Fibroblast of the aortic adventitia (primary cell): ENCODE data around the gene NRGN. TPM values are rescaled to one million over a fixed set of nuclear protein-coding genes. Genes with fewer than 3 reads are reported as not detected.

Experiments used
- DNase-seq: peaks from one replicate; pipeline ENCODE4 v3.0.0-alpha.2; 2010; ENCODE audit warnings: low read depth
- H3K4me3 ChIP-seq: 2 replicates; pipeline ENCODE4 v1.5.1; 2011; ENCODE audit warnings: low read depth, mild to moderate bottlenecking, control low read depth, low read length, moderate library complexity
- CTCF ChIP-seq: IDR thresholded peaks from 2 replicates; pipeline ENCODE4 v1.5.1; 2011; ENCODE audit warnings: mild to moderate bottlenecking, low read length, control low read depth, inconsistent platforms; ENCODE audit not compliant: insufficient read depth
- total RNA-seq: library from RNA; depleted of rRNA; stranded (reverse); fragments of >200 nt; gene quantifications from 2 replicates; pipeline ENCODE4 v1.2.3, GENCODE V29; 2012; ENCODE audit warnings: low replicate concordance

The NRGN gene
- total RNA-seq, 1 donor: 0.27 TPM

- DNase-seq: no peak
- TF ChIP-seq CTCF: no peak
- no peak overlapping the region for H3K4me3 ChIP-seq
Observed at GRCh38 chr11:124751391-124751740, 11.6 kb downstream of the NRGN start.

DNA sequence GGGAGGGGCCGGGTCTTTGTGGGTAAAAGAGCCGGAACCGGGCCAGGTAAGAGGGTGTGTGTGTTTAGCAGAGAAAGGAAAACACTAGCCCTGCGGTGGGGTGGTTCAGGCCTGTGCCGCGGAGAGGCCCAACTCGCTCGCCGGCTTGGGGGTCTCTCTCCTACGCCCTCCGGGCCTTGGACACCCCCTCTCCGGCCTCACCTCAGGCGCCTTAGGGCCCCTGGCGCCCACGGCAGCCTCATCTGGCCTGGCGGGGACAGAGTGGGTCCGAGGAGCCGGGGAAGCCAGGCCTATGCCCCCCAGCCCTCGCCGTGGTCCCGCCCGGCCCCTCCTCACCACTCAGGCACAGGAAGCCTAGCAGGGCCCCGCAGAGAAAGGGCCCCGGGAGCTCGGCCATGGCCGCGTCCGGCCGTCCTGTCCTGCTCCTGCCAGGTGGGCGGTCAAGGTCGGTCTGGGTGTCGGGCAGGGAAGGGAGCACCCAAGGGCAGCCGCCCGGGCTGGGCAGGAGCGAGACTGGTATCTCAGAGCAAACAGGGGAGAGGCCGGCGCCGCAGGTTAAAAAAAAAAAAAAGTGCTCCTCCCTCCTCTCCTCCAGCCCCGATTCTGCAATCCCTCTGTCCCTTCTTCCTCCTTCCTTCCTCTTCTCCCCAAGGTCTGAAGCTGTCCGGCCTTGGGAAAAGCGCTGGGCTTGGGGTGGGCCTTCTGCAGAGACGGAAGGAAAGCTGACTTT, 12.2 kb downstream of the NRGN start, which contains the start of gene VSIG2:
VSIG2 (minus strand) TSS at position 515 of the 730 bp plus-strand sequence; CDS start at position 397, 118 bp downstream.
- TF ChIP-seq CTCF: no peak
- no peak for DNase-seq
- no peak within 1 kb of the TSS for H3K4me3 ChIP-seq

DNA sequence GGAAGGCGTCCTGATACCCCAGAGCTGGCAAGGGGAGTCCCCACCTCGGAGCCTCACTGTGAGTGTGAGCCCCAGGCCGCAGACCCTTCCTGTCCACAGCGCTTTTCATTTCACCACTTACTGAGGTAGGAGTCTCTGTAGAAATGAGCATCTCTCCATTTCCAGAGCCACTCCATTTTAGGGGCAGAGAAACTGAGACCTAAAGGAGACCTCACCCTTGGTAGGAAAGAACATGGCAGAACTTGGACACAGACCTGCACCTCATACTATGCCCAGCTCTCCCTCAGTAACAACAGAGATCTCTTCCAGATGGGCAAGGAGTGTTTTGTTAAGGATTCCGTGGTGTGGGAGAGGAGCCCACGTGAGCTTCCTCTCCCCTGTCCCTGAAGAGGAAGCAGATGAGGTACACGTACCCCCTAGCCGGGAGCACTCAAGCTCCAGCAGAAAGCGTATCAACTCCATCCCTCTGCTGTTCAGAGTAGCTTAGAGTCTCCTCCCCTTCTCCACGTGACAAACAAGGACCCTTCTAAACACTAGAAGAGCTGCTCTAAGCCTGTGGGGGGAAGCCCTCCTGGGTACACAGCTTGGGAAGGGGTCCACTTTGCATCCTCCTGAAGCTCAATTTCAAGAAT, 12.8 kb downstream of the NRGN start:
- H3K4me3 ChIP-seq: no peak overlapping the region
- no peak for TF ChIP-seq CTCF
- DNase-seq: no peak

- DNase-seq: no peak
- H3K4me3 ChIP-seq: no peak overlapping the region
- no peak for TF ChIP-seq CTCF
Observed at GRCh38 chr11:124753205-124753604, 13.5 kb downstream of the NRGN start.

DNA sequence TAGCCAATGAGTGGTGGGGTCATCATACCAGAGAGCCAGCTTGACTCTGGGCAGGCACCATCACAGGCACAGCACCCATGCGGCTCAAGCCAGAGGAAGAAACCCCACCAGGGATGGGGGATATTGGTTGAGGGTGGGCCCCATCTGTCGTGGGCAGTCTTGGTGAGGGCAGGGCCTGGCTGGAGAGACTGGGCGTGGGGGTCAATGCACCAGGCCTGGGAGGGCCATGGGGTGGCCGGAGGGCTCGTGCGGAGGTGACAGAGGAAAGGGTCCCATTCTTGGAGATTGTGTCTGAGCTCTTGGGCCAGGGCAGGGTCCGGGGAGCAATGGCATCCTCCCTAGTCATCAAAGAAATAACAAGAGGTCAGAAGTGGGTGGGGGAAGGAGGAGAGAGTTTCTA, 13.9 kb downstream of the NRGN start:
- no peak for DNase-seq

DNA sequence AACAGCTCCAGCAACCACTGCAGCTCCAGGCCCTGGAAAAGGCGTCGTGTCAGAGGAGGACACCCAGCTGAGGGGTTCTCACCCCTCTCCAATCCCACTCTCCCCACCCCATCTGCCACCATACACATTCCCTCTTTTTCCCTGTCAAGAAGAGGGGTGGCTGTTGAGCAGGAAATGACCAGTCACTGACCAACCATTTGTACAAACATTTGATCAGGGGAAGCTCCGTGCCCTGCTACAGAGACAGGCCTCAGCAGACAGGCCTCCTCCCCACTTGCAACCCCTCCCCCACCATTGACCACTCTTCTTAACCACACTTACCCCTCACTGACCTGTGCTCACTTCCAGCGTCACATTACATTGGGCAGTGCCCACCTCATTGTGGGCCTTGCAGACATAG, 14.6 kb downstream of the NRGN start:
- TF ChIP-seq CTCF: no peak
- no peak for DNase-seq
- no peak overlapping the region for H3K4me3 ChIP-seq

More for the DNA sequence above, 13.9 kb downstream of the NRGN start:
- no peak for TF ChIP-seq CTCF
- no peak overlapping the region for H3K4me3 ChIP-seq

GRCh38 chr11:124754710-124755109, 15.0 kb downstream of the NRGN start:
- no peak overlapping the region for H3K4me3 ChIP-seq
- no peak for TF ChIP-seq CTCF
- no peak for DNase-seq
